ENCODE measurements around the gene TRAK2.

TRAK2 gene

DNA sequence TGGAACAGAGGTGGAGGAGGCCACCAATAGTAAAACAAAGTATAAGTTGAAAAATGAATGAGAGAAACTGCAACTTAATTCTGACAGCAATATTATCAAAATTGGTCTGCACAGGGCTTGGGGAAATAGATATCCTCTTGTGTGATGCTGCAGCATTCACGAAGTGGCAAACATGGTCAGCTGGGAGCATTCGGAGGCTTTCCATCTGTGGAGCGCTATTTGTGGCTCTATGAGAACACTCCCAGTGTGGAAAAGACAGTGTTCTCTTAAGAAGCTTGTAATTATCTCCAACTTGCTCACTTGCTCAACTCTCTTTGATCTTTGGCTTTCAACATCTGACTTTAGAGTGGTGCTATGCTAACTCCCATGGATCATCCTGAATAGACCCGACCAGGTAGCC lies 91.0 kb downstream of the TRAK2 start:
- no peak for DNase-seq

DNA sequence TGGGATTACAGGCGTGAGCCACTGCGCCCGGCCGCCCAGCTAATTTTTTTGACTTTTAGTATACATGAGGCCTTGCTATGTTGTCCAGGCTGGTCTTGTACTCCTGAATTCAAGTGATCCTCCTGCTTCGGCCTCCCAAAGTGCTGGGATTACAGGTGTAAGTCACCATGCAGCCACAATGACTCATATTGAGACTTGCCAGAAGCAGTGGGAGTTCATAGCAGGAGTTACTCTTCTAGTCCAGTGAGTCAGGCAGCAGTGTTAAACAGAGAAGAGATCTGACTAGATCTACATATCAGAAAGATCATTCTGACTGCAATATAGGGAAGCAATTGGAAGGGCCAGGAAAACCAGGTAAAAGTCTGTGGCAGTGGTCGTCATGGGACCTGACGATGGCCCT lies 92.6 kb downstream of the TRAK2 start:
- DNase-seq, result peak; percentile 62

DNA sequence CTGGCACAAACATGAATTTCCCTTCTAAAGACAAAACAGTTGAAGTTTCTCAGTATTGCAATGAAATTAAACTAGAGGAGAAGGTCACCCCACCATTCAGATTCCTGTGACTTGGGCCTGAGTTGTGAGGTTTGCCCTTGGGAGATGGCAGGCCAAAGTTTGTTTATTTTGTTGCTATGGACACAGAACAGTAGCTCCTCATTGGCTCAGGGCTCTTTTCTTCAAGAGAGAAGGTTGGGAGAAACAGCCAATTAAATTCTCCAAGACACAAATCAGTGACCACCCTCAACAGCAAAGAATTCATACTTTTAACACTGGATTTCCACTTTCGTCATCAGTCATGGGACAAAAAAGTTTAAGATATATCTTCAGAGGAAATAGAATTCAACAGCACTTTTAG lies 94.0 kb downstream of the TRAK2 start, which contains the start of gene FLACC1:
Gene FLACC1 (minus strand): TSS at position 125 of the 400 bp plus-strand sequence. CDS start 5,941 bp downstream, outside the sequence.
- DNase-seq, result no peak

DNA sequence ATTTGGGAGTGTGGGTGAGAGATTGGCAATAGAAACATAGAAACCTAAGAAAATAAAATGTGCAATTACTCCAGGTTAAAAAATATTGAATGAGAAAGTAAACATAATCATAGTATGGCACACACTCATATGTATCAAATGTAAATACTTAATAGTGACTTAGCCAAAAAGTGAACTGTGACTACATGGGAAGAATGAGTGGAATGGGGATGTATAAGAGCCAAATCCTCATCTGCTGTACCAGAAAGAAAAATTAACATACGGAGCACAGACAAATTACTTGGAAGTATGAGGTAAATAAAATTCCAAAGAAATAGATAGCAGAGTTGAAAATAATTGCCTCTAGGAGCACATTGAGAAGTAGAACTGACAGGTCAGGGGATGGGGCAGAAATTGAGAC lies 98.1 kb downstream of the TRAK2 start:
- no peak for DNase-seq

DNA sequence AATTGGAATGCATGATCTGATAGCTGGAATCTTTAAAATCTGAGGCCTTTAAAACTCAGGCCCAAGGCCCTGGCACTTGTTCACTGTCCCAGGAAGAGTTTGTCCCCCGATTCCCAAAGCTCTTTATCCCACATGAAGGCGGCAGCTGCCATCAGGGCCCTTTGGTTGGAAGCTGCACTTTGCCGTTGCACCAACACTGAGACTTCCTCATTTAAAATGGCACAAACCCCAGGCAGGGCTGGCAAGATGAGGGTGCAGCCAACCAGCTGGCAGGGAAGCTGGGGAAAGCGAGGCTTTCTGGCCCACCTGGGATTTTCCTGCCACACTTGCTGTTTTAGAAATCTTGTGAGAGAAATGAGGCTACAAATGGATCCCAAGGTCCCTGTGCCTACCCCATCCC lies 100.4 kb downstream of the TRAK2 start:
- no peak for DNase-seq

DNA sequence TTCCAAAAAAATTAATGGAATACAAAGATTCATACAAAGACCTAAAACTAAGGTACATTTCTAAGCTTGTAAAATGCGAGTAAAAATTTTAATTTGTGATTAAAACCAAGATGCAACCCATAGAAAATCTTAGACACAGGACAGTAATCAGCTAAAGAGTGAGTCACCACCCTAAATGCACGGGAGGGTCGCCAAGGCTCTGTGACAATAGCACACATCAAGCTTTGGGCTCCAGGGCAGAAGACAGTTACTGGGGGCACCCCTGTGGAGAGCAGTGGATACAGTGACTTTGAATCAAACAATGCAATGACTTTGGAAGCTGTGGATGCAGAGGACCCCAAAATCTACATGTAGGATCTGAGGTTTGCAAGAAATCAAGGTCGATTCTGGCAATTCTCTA lies 101.7 kb downstream of the TRAK2 start:
- DNase-seq, result no peak

DNA sequence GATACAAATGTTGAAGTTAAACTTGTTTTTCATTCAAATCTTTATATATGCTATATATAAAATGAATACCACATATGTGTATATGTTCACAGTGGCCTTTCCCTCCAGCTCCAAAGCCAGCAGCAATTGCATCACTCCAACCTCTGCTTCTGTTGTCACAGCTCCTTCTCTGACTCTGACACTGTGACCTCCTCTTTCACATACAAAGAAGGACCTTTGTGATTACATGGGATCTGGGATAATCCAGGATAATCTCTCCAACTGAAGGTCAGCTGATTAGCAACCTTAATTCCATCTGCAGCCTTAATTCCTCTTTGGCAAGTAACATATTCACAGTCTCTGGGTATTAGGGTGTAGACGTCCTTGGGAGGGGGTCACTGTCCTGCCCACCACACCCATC lies 102.5 kb downstream of the TRAK2 start:
- DNase-seq, result no peak

DNA sequence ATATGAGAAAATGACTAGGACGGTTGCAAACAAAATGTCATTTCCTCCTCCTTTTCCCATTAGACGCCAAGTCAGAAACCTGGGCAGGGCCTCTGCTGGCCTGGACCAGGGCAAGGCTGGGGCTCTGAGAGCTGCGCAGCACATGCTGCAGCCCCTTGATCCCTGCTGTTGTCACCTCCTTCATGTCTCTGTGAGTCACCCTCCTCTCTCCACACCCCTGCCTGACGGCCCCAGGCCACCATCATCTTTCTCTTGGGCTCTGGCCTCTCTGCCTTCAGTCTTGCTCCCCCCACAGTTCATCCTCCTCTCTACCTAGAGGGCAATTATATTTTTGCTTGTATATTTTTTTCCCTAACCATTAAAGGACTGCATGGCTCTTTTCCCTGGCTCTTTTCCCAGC lies 104.1 kb downstream of the TRAK2 start:
- no peak for DNase-seq

DNA sequence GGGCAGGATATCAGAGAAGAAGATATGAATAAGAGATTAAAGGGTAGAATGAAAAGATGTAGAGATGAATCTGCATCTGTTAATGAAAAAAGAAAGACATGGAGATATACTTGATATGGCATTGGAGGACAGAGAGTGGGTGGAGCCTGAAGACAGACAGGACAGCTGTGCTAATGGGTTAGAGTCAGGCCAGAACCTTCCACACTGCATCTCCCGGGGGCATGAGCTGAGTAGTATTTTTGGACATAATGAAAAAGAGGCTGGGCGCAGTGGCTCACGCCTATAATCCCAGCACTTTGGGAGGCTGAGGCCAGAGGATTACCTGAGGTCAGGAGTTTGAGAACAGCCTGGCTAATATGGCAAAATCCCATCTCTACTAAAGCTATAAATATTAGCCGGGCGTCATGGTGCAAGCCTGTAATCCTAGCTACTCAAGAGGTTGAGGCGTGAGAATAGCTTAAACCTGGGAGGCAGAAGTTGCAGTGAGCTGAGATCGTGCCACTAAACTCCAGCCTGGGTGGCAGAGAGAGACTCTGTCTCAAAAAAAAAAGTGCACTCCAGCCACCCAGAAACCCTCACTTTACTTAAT lies 105.5 kb downstream of the TRAK2 start:
- DNase-seq, result no peak

DNA sequence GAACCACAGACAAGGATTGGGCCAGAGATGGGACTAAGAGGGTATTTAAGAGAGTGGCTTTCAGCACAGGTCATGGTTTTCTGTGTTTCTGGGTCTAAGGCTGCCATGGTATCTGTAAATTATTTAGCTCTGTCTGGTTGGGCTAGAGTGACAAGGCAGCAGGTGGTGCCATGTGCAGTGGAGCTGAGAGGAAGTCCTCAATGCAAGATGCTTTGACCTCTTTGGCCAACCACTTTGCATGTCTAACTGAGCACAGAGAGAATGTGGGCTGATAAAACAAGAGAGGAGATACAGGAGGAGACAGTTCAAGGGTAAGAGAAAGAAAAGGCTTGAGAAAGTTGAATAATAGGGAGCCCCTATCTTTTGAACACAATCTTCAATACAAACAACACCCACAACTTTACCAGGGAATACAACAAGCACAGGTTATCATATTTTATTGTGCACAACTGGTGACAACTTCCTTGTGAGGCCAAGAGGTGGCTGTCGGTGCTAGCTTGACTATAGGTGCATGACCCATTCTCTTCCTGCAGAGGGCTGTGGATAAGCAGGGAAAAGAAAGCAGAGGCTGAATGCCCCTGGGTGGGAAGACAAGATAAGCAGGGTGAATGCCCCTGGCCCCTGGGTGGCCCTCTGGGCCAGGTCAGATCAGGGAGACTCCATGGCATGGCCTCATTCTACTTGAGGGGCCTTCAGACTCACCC lies 106.4 kb downstream of the TRAK2 start:
- no peak for DNase-seq

DNA sequence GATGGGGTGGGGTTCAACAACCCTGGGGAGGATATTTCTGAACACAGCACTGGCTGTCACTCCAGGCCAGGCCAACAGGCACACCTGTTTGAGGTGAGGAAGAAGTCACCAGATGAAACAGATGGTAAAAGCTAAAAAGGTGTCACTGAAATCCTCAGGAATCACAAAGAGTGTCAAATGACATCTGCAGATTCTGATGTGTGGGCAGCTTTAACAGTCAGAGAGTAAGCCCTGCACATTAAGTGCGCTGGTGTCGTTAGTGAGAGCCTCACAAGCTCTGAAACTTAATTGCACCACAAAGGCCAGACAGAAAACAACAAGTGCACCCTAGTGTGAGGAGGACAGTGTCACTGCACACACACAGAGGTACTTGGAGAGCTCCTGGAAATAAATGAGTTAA lies 107.7 kb downstream of the TRAK2 start:
- no peak for DNase-seq

DNA sequence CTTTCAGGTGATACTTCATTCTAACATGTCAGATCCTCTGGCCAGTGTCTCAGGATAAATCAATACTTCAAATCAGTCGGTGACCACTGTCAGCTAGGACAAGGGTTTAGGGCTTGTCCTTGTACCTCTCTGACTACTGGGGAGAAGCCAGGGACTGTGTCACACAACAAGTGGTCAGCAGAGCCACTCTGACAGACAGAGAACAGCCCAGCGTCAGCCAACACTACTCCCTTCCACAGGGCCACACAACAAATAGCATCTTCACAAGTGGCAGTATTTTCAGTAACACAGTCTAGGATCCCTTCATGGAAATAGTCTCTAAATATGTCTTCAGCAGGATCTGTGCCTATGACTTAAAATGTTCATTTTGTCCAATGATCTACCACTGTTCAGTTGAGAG lies 108.3 kb downstream of the TRAK2 start:
- no peak for DNase-seq

DNA sequence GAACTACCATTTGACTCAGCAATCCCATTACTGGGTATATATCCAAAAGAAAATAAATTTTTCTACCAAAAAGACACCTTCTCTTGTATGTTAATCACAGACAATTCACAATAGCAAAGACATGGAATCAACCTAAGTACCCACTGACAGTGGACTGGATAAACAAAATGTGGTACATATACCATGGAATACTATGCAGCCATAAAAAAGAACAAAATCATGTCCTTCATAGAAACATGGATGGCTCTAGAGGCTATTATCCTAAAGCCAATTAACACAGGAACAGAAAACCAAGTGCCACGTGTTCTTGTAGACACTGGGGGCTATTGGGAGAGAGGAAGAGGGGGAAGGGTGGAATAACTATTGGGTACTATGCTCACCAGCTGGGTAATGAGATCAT lies 121.8 kb downstream of the TRAK2 start:
- no peak for DNase-seq

DNA sequence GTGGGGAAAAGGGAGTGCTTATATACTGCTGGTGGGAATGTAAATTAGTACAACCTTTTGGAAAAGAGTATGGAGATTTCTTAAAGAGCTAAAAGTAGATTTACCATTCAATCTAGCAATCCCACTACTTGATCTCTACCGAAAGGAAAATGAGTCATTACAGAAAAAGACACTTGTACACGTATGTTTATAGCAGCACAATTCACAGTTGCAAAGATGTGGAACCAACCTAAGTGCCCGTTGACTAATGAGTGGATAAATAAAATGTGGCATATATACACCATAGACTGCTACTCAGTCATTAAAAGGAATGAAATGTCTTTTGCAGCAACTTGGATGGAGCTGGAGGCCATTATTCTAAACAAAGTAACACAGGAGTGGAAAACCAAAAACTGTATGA lies 123.6 kb downstream of the TRAK2 start:
- DNase-seq, result no peak
